Esophagus squamous epithelium (tissue), 4 donors: ENCODE measurements around the gene GRID2.

ENCODE experiments used
- POLR2A ChIP-seq, 4 donors: fragments of 450-650 bp; IDR thresholded peaks; one replicate each; pipeline ENCODE4 v1.6.1; 2017; ENCODE audit warnings: antibody characterized with exemption in 4 of 4, mild to moderate bottlenecking in 4 of 4, moderate library complexity in 3 of 4
- TF ChIP-seq, protein P1 (sequence below), 6 experiments: fragments of 450-650 bp in 4 of 6; fragments of 200-600 bp in 2 of 6; sonication (generic) in 2 of 6; IDR thresholded peaks; one replicate each; pipeline ENCODE4 v1.5.1; 2016 to 2019; ENCODE audit warnings: antibody characterized with exemption in 6 of 6, mild to moderate bottlenecking in 4 of 6, moderate library complexity in 4 of 6

DNA sequence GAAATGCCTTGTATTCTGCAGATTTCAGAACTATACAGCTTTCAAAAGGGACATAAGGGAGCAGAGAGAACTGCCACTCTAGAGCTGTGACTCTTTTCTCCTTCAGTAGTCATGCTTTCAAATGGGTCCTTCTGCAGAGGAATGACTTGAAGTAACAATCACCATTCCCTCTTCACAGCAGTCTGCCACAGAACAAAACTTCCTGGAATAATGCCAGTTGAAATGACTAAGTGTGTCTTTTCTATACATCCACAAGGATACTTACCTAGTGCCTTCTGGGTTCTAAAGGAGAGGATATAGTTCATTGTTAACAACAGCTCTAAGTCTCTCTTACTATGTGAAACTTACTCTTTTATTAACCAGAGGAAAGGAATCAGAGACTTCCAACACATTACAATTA lies 1009.4 kb downstream of the GRID2 start:
- TF ChIP-seq, protein P1, sequence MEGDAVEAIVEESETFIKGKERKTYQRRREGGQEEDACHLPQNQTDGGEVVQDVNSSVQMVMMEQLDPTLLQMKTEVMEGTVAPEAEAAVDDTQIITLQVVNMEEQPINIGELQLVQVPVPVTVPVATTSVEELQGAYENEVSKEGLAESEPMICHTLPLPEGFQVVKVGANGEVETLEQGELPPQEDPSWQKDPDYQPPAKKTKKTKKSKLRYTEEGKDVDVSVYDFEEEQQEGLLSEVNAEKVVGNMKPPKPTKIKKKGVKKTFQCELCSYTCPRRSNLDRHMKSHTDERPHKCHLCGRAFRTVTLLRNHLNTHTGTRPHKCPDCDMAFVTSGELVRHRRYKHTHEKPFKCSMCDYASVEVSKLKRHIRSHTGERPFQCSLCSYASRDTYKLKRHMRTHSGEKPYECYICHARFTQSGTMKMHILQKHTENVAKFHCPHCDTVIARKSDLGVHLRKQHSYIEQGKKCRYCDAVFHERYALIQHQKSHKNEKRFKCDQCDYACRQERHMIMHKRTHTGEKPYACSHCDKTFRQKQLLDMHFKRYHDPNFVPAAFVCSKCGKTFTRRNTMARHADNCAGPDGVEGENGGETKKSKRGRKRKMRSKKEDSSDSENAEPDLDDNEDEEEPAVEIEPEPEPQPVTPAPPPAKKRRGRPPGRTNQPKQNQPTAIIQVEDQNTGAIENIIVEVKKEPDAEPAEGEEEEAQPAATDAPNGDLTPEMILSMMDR (IDR thresholded peaks at IDR 0.05): no peak
- no peak for TF ChIP-seq POLR2A (IDR thresholded peaks at IDR 0.05)
